Right ventricle myocardium inferior (tissue), 1 donor: ENCODE results near the gene STPG3. TPM values are rescaled to one million over a fixed set of nuclear protein-coding genes. Genes with fewer than 3 reads are reported as not detected.
A peak's percentile ranks its signal among the peaks of the same experiment; 100 is the strongest.
"Not testable (repeated sequence)": the region's sequence is repeated elsewhere in the genome, so short reads cannot be mapped to it uniquely, and the experiment has no call there.

Source experiments
- ATAC-seq: fragments of 200-7000 bp; cut with Tn5 transposase; one replicate; pipeline ENCODE4 v1.9.1; 2020; ENCODE audit warnings: mild to moderate bottlenecking, moderate library complexity
- DNase-seq: peaks from one replicate; pipeline ENCODE4 v3.0.0; 2021; ENCODE audit errors: missing footprints
- intact Hi-C: fragments of 100-400 bp; cut with DNase I; formaldehyde crosslinking; loops from one replicate; pipeline ENCODE4 v1.11.0; 2022
- total RNA-seq: library from RNA; stranded (reverse); fragmentation: NEBNext Ultra II Directional; extraction: Animal tissue kit (Norgen Biotek cat#: 25700); gene quantifications from one replicate; pipeline ENCODE4 v1.2.1, GENCODE V29; 2021
- donor health status: DM: no; HTN: yes; CAD: no; lungs with severe emphysema.

The STPG3 gene
- total RNA-seq, 1 donor from 2014 or later: 1.4 TPM

- intact Hi-C loops: loop anchor here (2.0 kb wide), 2 partner anchors 36 to 60 kb away; partner anchors contain the start of gene TOR4A
- peak; percentile 91 for ATAC-seq
- peak; percentile 99 for DNase-seq
Measured at GRCh38 chr9:137240841-137241489, 10.1 kb upstream of the STPG3 start, which contains the start of gene TUBB4B. Gene TUBB4B, plus strand, starts transcription at chr9:137241287. Its CDS starts 74 bp downstream, at chr9:137241361.

GRCh38 chr9:137241490-137242268 is 9.4 kb upstream of the STPG3 start:
- intact Hi-C loops: loop anchor here (2.0 kb wide), 2 partner anchors 35 to 59 kb away; partner anchors contain the start of gene TOR4A
- DNase-seq: peak; percentile 87
- no peak for ATAC-seq

- DNase-seq: no peak
- intact Hi-C loops: no loop called here
Measured at GRCh38 chr9:137242269-137243203, 8.6 kb upstream of the STPG3 start.

GRCh38 chr9:137243266-137243625 is 7.8 kb upstream of the STPG3 start:
- DNase-seq, ATAC-seq, intact Hi-C loops: not testable (repeated sequence)

More at GRCh38 chr9:137242269-137243203, 8.6 kb upstream of the STPG3 start:
- ATAC-seq: no peak

GRCh38 chr9:137243626-137244485 is 7.2 kb upstream of the STPG3 start:
- intact Hi-C loops: no loop called here
- no peak for DNase-seq
- no peak for ATAC-seq

- DNase-seq (no peak), ATAC-seq (no peak)
- intact Hi-C loops: no loop called here
Measured at GRCh38 chr9:137244486-137245449, 6.3 kb upstream of the STPG3 start.

- DNase-seq: no peak
- ATAC-seq: no peak
- intact Hi-C loops: no loop called here
Measured at GRCh38 chr9:137245450-137246421, 5.3 kb upstream of the STPG3 start.

- ATAC-seq: no peak
- intact Hi-C loops: no loop called here
- no peak for DNase-seq
Measured at GRCh38 chr9:137247135-137247915, 3.8 kb upstream of the STPG3 start.

GRCh38 chr9:137247916-137248175 is 3.2 kb upstream of the STPG3 start:
- ATAC-seq (no peak), DNase-seq (no peak)
- intact Hi-C loops: no loop called here

GRCh38 chr9:137250329-137251193 is 525 bp upstream of the STPG3 start:
- intact Hi-C loops: no loop called here
- DNase-seq: no peak
- peak; percentile 43 for ATAC-seq

- intact Hi-C loops: no loop called here
- no peak for DNase-seq
- ATAC-seq: no peak
Measured at GRCh38 chr9:137251490-137252268, 593 bp downstream of the STPG3 start.

- DNase-seq: no peak
- intact Hi-C loops: no loop called here
- no peak for ATAC-seq
Measured at GRCh38 chr9:137252555-137253506, 1.7 kb downstream of the STPG3 start.
